Stimulated activated naive CD8-positive, alpha-beta T cell treated with anti-CD3 and anti-CD28 coated beads, Interleukin-15, amount 100 ng/mL, for 72 hours (primary cell): ENCODE measurements around the gene CYP46A1.

Experiments used
- ATAC-seq: fragments of 150-1000 bp; cut with Tn5 transposase; 2 replicates; pipeline ENCODE4 v1.10.0; 2021; ENCODE audit warnings: mild to moderate bottlenecking, moderate library complexity
- DNase-seq, 2 donors: peaks; one replicate each; pipeline ENCODE4 v3.0.0; 2021 to 2022
- H3K27ac Mint-ChIP-seq, 2 donors: one replicate each; pipeline ENCODE4 v1.8.0; 2022; ENCODE audit warnings: mild to moderate bottlenecking in 2 of 2, mixed read lengths in 2 of 2, moderate library complexity in 2 of 2
- H3K27me3 Mint-ChIP-seq: one replicate; pipeline ENCODE4 v1.8.0; 2022; ENCODE audit warnings: mixed read lengths
- H3K4me1 Mint-ChIP-seq: one replicate; pipeline ENCODE4 v1.8.0; 2022; ENCODE audit warnings: mild to moderate bottlenecking, mixed read lengths
- H3K4me3 Mint-ChIP-seq, 2 donors: one replicate each; pipeline ENCODE4 v1.8.0; 2022; ENCODE audit warnings: mild to moderate bottlenecking in 2 of 2, mixed read lengths in 2 of 2, moderate library complexity in 1 of 2
- H3K9me3 Mint-ChIP-seq, 2 donors: one replicate each; pipeline ENCODE4 v1.8.0; 2022; ENCODE audit warnings: mixed read lengths in 2 of 2

Gene CYP46A1

GRCh38 chr14:99704037-99704436 is 19.9 kb downstream of the CYP46A1 start:
- no peaks in the 10 kb centered on the region for H3K4me1 Mint-ChIP-seq
- H3K27ac Mint-ChIP-seq = no peak overlapping the region
- DNase-seq (no peak), ATAC-seq (no peak)
- peaks cover 8% of the 10 kb centered on the region for H3K27me3 Mint-ChIP-seq
- H3K4me3 Mint-ChIP-seq = no peak overlapping the region
- peaks cover 11 to 21% of the 10 kb centered on the region in 2 donors for H3K9me3 Mint-ChIP-seq

DNA sequence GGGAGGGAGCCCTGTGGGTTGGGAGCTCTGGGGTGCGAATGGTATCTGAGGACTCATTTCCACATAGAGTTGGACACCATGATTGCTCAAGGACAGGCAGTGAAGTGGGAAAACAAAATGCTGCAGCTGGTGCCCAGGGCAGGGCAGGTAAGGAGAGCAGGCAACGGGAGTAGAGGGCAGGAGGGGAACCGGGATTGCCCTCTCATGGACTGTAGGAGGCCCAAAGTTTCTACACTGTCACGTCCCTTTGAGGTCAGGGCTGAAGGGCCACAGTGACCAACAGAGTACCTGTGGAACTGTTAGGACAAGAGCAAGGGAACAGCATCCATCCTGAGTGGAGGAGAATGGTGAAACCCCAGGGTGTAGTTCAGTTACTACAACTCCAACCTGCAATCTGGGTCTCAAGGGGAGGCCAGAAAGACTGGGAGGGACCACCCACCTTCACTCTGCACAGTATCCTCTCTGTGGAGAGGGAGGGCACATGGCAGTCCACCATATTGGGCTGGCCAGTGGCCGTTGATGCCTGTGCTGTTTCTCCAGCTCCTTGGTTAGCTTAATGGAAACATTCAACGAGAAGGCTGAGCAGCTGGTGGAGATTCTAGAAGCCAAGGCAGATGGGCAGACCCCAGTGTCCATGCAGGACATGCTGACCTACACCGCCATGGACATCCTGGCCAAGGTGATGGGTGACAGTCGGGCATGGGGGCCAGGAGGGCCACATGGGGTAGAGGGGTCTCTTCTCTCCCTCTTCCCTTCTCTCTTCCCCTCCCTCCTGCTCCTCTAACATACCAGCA is 22.2 kb downstream of the CYP46A1 start:
- ATAC-seq (no peak), DNase-seq (no peak)
- H3K27me3 Mint-ChIP-seq = no peaks in the 10 kb centered on the region
- no peak overlapping the region for H3K27ac Mint-ChIP-seq
- H3K4me1 Mint-ChIP-seq = no peaks in the 10 kb centered on the region
- H3K9me3 Mint-ChIP-seq = peaks cover 11 to 21% of the 10 kb centered on the region in 2 donors
- H3K4me3 Mint-ChIP-seq = no peak overlapping the region

DNA sequence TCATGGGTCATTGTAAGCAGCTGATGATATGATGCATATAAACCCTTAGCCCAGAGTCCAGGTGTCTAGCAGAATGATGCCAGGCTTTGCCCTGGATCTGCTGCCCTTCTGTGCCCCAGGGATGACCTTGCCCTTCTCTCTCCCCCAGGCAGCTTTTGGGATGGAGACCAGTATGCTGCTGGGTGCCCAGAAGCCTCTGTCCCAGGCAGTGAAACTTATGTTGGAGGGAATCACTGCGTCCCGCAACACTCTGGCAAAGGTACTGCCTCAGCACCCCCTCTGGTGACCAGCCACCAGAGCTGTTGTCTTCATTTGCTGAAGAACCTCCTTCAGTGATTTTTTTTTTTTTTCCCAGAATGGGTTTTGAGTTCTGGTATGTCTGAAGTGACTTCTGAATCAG is 23.3 kb downstream of the CYP46A1 start:
- H3K27me3 Mint-ChIP-seq = no peaks in the 10 kb centered on the region
- no peak for DNase-seq
- no peaks in the 10 kb centered on the region for H3K4me1 Mint-ChIP-seq
- no peak overlapping the region for H3K27ac Mint-ChIP-seq
- H3K9me3 Mint-ChIP-seq = peaks cover 11 to 21% of the 10 kb centered on the region in 2 donors
- ATAC-seq = no peak
- no peak overlapping the region for H3K4me3 Mint-ChIP-seq

DNA sequence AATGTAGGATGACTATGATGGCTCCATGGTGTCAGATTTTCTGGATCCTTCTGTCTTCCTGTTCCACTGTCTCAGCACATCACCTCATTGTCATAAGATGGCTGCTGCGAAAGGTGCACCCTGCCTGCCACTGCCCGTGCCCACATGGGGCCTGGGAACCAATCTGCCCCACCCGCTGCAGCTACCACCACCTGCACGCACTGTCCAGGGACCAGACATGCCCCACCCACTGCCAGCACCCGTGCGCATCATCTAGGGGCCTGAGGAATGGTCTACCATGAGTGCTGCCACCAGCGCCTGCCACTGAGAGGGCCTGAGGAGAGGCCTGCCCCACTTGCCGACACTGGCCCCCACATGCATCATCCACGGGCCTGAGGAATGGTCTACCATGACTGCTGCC is 23.8 kb downstream of the CYP46A1 start:
- DNase-seq (no peak), ATAC-seq (no peak)
- Mint-ChIP-seq H3K4me1 (no peaks in the 10 kb centered on the region), H3K9me3 (peaks cover 8 to 17% of the 10 kb centered on the region in 2 donors), H3K27me3 (no peaks in the 10 kb centered on the region), H3K4me3 (no peak overlapping the region), H3K27ac (no peak overlapping the region)

DNA sequence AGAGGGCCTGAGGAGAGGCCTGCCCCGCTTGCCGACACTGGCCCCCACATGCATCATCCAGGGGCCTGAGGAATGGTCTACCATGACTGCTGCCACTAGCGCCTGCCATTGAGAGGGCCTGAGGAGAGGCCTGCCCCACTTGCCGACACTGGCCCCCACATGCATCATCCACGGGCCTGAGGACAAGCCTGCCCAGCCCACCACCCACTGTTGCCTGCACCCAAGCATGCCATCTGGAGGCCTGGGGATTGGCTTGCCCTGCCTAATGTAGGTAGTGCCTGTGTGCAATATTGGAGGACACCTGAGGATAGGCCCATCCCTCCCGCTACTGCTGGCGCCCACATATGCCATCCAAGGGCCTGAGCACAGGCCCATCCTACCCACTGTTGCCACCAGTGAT is 24.4 kb downstream of the CYP46A1 start:
- no peak overlapping the region for H3K4me3 Mint-ChIP-seq
- no peaks in the 10 kb centered on the region for H3K27me3 Mint-ChIP-seq
- H3K4me1 Mint-ChIP-seq = no peaks in the 10 kb centered on the region
- H3K27ac Mint-ChIP-seq = peak overlapping the region in 1 of 2 donors; percentile 9
- H3K9me3 Mint-ChIP-seq = peaks cover 3 to 11% of the 10 kb centered on the region in 2 donors
- no peak for ATAC-seq
- no peak for DNase-seq

DNA sequence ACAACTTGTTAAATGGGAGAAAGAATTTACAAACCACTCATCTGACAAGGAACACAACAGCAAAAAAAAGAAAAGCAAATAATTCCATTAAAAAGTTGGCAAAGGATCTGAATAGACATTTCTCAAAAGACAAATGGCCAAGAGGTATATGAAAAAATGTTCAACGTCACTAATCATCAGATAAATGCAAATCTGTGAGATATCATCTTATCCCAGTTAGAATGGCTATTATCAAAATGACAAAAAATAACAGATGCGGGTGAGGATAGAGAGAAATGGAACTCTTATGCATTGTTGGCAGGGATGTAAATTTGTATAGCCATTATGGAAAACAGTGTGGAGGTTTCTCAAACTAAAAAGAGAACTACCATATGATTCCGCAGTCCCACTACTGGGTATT is 29.9 kb downstream of the CYP46A1 start:
- no peaks in the 10 kb centered on the region for H3K4me1 Mint-ChIP-seq
- DNase-seq = no peak
- H3K27ac Mint-ChIP-seq = no peak overlapping the region
- H3K27me3 Mint-ChIP-seq = peaks cover 16% of the 10 kb centered on the region
- H3K9me3 Mint-ChIP-seq = no peaks in the 10 kb centered on the region
- H3K4me3 Mint-ChIP-seq = no peak overlapping the region
- ATAC-seq = no peak

- Mint-ChIP-seq H3K27me3 (peaks cover 16% of the 10 kb centered on the region), H3K4me3 (no peak overlapping the region), H3K4me1 (no peaks in the 10 kb centered on the region), H3K9me3 (no peaks in the 10 kb centered on the region), H3K27ac (no peak overlapping the region)
- no peak for DNase-seq
- no peak for ATAC-seq
These were observed 31.3 kb downstream of the CYP46A1 start for GRCh38 chr14:99715266-99716000.

- H3K27me3 Mint-ChIP-seq = peaks cover 16% of the 10 kb centered on the region
- no peak for ATAC-seq
These were observed 32.2 kb downstream of the CYP46A1 start for GRCh38 chr14:99716091-99716849.

DNA sequence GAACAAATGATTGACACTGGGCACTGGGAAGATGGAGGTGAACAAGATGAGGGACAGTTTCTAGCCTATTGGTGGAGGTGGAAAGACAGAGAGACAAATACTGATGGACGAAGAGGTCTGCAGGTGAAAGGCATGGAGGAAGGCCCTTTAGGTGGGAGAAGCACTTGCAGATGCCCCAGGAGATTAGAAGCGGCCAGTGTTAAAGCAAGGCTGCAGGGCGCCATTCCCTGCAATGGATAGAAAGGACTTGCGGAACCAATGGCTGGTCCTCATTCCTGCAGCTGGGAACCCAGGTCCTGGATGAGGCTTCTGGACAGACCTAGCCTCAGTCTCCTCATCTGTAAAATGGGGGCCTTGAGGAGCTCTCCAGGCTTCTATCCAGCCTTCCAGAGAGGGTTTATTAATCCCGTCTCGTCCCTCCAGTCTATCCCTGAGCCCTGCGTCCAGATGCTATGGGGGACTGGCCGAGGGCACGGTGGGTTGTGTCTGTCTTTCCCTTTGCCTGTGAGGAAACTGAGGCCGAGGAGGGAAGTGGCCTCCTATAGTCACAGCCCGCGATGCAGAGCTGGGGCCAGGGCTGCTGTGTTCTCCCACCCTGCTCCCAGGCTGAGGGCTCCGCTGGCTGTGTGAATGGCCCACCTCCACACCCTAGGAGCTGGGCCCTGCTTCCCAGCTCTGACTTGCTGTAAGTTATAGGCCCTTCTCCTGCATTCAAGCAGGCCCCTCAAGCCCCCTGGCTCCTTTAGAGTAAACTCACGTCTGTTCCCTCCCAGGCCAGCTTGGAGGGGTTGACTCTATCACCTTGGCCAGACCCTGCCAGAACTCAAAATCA is 33.0 kb downstream of the CYP46A1 start:
- ATAC-seq (no peak), DNase-seq (no peak)
- Mint-ChIP-seq H3K4me1 (no peaks in the 10 kb centered on the region), H3K9me3 (no peaks in the 10 kb centered on the region), H3K27me3 (peaks cover 16% of the 10 kb centered on the region), H3K27ac (no peak overlapping the region), H3K4me3 (no peak overlapping the region)

More at GRCh38 chr14:99716091-99716849, 32.2 kb downstream of the CYP46A1 start:
- no peak for DNase-seq
- no peak overlapping the region for H3K4me3 Mint-ChIP-seq
- H3K4me1 Mint-ChIP-seq = no peaks in the 10 kb centered on the region
- H3K9me3 Mint-ChIP-seq = no peaks in the 10 kb centered on the region
- H3K27ac Mint-ChIP-seq = no peak overlapping the region

- ATAC-seq = no peak
- no peak overlapping the region for H3K4me3 Mint-ChIP-seq
- H3K4me1 Mint-ChIP-seq = no peaks in the 10 kb centered on the region
- H3K9me3 Mint-ChIP-seq = no peaks in the 10 kb centered on the region
- DNase-seq = no peak
- H3K27ac Mint-ChIP-seq = no peak overlapping the region
- peaks cover 16% of the 10 kb centered on the region for H3K27me3 Mint-ChIP-seq
These were observed 33.5 kb downstream of the CYP46A1 start for GRCh38 chr14:99717682-99718013.

- no peak overlapping the region for H3K4me3 Mint-ChIP-seq
- peaks cover 16% of the 10 kb centered on the region for H3K27me3 Mint-ChIP-seq
- H3K4me1 Mint-ChIP-seq = no peaks in the 10 kb centered on the region
- H3K27ac Mint-ChIP-seq = peak overlapping the region in 1 of 2 donors; percentile 70
- ATAC-seq (no peak), DNase-seq (no peak)
- no peaks in the 10 kb centered on the region for H3K9me3 Mint-ChIP-seq
These were observed 34.1 kb downstream of the CYP46A1 start for GRCh38 chr14:99718031-99718810.

DNA sequence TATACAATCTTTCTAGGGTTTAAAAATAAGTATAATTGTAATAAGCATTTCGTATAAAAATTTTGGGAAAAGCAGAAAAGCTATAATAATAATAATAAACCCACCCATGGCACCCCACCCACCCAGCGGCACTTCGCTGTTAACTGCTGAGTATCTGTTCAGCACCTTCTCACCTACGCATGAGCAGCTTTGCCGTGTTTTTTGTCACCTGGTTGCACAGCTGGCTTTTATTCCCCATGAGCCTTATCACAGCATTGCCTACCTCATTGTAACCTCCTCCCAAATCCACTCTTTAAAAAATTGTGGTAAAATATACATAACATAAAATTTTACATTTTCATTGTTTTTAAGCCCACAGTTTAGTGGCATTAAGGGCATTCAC is 34.7 kb downstream of the CYP46A1 start:
- DNase-seq (no peak), ATAC-seq (no peak)
- Mint-ChIP-seq H3K4me1 (no peaks in the 10 kb centered on the region), H3K27ac (no peak overlapping the region), H3K4me3 (no peak overlapping the region), H3K27me3 (peaks cover 16% of the 10 kb centered on the region), H3K9me3 (no peaks in the 10 kb centered on the region)

DNA sequence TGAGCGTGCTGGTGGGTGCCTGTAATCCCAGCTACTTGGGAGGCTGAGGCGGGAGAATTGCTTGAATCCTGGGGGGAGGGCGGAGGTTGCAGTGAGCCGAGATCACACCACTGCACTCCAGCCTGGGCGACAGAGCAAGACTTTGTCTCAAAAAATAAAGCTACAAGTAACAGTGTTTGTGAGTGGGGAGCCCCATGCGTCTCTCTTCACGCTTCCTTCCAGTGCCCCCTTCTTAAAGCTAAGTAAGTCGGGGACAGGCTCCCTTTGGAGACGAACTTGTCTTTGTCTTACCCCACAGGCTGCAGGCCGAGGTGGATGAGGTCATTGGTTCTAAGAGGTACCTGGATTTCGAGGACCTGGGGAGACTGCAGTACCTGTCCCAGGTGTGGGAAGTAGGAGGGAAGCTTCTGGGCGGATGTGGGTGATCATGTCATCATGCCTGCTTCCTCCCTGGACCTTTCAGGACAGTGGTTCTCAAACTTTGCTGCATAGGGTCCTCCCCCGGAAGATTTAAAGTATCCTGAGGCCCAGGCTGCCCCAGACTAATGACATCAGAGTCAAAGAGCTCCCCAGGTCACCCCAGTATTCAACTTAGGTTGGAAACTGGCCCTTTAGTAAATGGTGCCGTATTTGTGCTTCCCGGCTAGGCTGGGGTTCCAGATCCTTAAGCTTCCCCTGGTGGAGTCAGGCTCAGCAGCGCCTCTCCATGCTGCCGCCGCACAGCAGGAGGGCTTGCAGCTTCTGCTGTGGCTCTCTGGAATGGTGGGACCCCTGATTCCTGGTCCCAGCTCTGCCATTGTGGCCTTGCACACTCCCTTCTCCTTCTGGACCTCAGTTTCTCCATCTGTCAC is 37.1 kb downstream of the CYP46A1 start:
- DNase-seq (no peak), ATAC-seq (no peak)
- Mint-ChIP-seq H3K4me1 (no peaks in the 10 kb centered on the region), H3K27me3 (peaks cover 31% of the 10 kb centered on the region), H3K4me3 (no peak overlapping the region), H3K9me3 (no peaks in the 10 kb centered on the region), H3K27ac (no peak overlapping the region)
